GM12891 (cell line): ENCODE measurements around the gene NLGN1.

ENCODE experiments used
- PAX5 ChIP-seq: IDR thresholded peaks from 2 replicates; pipeline ENCODE4 v1.6.1; 2011; ENCODE audit warnings: low read length, moderate library complexity, mild to moderate bottlenecking; ENCODE audit not compliant: insufficient read depth, severe bottlenecking
- POLR2A ChIP-seq: IDR thresholded peaks from 2 replicates; pipeline ENCODE4 v1.6.1; 2011; ENCODE audit warnings: low read depth, low read length, control low read depth
- POLR2AphosphoS5 ChIP-seq: IDR thresholded peaks from 2 replicates; pipeline ENCODE4 v1.6.1; 2011; ENCODE audit warnings: low read depth, low read length, control low read depth
- SPI1 ChIP-seq: IDR thresholded peaks from 2 replicates; pipeline ENCODE4 v1.6.1; 2011; ENCODE audit warnings: low read depth, low read length, control low read depth
- TAF1 ChIP-seq: IDR thresholded peaks from 2 replicates; pipeline ENCODE4 v1.6.1; 2011; ENCODE audit warnings: low read depth, low read length, control low read depth

DNA sequence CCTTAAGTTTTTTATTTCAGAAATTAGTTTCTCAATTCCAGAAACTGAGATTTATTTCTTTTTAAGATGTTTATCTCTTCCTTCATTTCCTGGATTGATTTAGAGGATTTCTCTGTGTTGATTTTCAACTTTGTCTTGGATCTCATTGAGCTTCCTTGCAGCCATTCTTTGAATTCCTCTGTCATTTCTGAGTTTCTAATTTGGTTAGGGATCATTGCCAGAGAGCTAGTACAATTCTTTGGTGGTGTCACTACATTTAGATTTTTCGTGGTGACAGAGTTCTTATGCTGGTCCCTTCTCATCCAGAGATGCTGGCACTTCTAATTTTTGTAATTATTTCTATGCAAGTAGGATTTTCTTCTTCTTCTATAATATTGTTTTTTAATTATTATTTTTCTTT is 770.5 kb downstream of the NLGN1 start:
- TF ChIP-seq POLR2AphosphoS5 (no peak), TAF1 (no peak), SPI1 (no peak), PAX5 (no peak), POLR2A (no peak)
